LoVo (cell line): ENCODE data around the gene VPS11.
"Not testable (repeated sequence)": the region's sequence is repeated elsewhere in the genome, so short reads cannot be mapped to it uniquely, and the experiment has no call there.

Experiments used
- DNase-seq: peaks from one replicate; pipeline ENCODE4 v3.0.0-alpha.2; 2016; ENCODE audit warnings: low spot score

Gene VPS11

DNA sequence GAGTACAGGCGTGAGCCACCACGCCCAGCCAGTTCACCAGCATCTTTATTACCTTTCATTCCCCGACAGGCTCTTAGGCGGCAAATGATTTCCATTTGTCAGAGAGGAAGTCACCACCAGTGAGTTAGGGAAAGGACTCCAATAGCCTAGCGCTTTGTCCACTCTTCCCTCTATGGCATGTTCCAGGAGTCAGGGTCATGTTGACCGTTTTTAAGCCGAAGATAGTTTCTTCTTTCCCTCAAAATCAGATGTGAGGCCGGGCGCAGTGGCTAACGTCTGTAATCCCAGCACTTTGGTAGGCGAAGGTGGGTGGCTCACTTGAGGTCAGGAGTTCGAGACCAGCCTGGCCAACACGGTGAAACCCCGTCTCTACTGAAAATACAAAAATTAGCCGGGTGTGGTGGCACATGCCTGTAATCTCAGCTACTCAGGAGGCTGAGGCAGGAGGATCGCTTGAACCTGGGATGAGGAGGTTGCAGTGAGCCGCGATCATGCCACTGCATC, 35.6 kb downstream of the VPS11 start:
- not testable (repeated sequence) for DNase-seq

DNA sequence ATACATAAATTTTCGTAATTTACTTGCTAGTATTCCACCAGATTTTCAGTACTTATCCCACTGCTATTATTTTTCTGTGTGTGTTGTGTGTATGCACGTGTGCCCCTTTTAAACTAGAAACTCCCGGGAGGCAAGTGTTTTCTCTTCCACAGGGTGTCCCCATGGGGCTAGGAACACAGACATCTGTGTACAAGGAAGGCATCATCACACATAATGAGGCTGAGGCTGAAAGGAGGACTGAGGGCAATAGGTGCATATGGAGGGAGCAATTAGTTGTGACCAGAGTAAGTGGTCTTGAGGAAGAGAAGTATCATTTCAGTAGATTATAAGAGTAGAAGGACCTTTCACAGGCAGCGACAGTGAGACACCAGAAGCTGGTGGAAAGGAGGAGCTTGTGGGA, 36.2 kb downstream of the VPS11 start:
- no peak for DNase-seq

- DNase-seq = peak; percentile 92
These were observed 39.2 kb downstream of the VPS11 start, which contains the start of gene C2CD2L for GRCh38 chr11:119106564-119107537. Gene C2CD2L, plus strand, starts transcription at chr11:119107344. Its CDS starts 398 bp downstream, at chr11:119107742.

- no peak for DNase-seq
These were observed 40.0 kb downstream of the VPS11 start for GRCh38 chr11:119107538-119108145.

DNA sequence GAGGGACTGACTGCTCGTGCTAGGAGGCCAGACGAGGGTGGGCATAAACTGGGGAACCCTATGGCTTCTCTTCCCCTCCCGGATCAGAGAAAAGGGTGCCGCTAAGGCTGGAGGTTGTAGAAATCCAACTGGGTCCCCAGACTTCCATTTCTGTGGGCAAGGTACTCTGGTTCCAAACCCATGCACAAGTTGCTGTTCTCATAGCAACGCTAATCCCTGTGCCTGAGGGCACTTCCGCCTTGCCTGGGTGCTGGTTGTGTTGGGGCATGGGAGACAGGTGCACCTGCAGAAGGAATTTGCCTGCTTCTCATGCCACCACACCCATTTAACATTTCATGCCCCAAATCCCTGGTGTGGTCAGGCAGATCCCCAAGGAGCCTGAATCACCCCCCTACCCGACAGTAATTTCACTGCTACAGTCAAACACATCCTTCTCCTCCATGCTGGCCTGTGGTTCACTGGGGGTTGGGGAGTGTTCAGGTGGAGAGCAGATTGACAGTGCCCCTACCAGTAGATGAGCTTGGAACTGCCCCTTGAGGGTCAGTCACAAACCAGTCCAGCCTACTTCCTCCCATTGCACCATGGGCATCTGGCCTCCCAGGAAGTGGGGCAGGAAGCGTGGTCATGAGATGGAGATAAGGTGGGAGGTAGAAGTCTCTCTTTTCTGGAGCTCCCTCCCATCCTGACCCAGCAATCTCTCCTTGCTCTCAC, 40.7 kb downstream of the VPS11 start:
- peak; percentile 78 for DNase-seq

DNA sequence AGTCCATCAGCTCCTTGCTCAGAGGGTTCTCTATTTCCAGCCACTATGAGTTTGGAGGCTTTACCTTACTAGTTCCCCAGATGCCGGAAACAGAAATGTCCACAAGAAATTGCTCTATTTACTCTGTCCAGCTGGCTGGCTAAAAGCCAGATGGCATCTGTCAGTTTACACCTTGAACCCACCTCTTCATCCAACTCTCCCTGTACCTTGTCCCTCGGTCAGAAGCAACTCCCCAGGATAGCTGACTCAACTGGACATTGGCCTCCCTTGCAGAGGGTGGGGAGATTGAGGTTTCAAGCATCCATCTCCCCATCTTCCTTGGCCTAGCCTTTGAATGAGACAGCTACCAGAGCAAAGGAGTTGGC, 41.2 kb downstream of the VPS11 start:
- DNase-seq = no peak

DNA sequence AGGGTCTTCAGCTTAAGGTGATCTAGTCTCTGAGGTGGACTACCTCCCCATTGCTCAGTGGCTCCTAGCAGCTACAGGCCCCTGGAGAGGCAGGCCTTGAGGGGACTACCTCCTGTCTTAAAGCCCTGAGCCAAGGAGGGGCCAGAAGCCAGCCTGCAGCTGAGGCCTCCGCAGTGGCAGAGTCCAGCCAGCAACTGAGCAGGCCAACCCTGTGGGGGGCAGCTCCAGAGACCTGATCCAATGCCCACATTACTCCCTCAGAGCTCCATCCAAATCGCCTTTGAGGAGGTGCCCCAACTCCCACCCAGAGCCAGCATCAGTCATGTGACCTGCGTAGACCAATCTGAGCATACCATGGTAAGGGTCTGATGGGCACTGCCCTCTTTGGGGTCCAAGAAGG, 42.2 kb downstream of the VPS11 start:
- no peak for DNase-seq

DNA sequence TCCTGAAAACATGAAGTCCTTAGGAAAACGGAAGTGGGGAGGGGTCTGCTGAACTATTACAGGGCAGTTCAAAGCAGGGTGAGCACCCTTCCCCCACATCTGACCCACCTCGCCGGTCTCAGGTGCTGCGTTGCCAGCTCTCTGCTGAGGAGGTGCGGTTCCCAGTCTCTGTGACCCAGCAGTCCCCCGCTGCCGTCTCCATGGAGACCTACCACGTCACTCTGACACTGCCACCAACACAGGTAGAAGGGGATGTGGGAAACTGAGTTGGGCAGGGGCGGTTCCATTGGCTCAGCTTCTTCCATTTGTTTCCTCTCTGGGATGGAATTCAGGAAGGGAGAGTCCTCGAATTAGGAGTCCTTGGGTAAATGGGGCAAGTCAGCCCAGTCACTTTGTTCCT, 42.8 kb downstream of the VPS11 start:
- DNase-seq = no peak

GRCh38 chr11:119111361-119111925, 43.8 kb downstream of the VPS11 start:
- no peak for DNase-seq

- DNase-seq = no peak
These were observed 44.8 kb downstream of the VPS11 start for GRCh38 chr11:119112314-119113020.

- DNase-seq = no peak
These were observed 46.1 kb downstream of the VPS11 start for GRCh38 chr11:119113716-119114115.

- DNase-seq = no peak
These were observed 46.7 kb downstream of the VPS11 start for GRCh38 chr11:119114351-119114750.

DNA sequence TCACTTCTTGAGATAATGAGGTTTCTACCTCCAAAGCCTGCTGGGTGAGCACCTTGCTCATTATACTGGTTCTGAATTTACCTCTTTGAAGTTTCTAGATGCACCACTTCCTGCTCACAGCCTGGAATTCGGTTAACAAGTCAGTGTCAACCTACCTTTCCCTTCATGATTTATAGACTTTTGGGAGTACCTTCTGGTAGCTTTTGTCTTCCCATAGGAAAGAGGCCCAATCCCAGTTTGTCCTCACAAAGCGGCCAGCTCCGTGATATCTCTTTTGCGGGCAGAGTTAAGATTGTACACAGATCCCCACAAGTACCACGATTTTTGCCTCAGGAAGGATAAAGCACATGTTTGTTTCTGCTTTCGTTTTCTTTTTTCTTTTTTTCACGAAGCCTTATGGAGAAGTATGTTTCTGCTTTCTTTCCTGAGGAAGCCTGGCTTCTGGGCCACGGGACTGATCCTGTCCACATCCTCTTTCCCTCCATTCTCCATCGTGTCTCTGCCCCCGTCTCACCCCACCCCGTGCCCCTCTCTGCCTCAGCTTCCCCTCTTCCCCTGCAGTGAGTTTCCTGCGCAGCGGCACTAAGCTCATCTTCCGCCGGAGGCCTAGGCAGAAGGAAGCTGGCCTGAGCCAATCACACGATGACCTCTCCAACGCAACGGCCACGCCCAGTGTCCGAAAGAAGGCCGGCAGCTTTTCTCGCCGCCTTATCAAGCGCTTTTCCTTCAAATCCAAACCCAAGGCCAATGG, 48.0 kb downstream of the VPS11 start:
- DNase-seq = no peak

- DNase-seq = no peak
These were observed 48.6 kb downstream of the VPS11 start for GRCh38 chr11:119116235-119116594.

- DNase-seq = no peak
These were observed 49.0 kb downstream of the VPS11 start for GRCh38 chr11:119116601-119117000.

DNA sequence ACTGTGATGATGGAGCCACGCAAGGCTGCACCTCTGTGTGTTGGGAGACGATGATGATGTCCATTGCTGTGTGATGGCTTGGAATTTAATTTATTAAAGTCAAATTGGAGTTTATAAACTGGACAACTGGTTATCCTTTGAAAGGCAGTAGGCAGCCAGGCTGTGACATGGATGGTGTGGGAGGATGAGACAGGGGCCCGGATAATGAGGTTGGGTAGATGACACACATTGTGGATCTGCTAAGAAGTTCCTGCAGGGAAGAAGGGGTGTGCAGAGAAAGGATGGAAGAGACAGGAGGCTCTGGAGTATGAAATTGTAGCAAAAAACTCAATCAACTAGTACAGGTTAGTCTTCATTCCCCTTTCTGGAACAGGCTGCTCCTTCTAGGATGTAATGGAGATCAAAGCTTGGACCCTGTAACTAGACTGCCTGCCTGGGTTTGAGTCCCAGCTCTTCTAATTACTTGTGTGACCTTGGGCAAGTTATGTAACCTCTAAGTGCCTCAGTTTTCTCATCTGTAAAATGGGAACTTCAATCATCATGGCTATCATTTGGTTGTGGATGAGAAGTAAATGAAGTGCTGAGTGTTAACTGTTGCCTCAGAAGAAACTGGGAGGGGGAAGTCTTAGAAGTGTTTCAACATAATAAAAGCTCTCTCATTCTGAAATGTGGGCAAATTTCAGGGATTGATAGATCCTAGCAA, 49.5 kb downstream of the VPS11 start:
- DNase-seq = no peak

- no peak for DNase-seq
These were observed 50.6 kb downstream of the VPS11 start for GRCh38 chr11:119118227-119118626.

DNA sequence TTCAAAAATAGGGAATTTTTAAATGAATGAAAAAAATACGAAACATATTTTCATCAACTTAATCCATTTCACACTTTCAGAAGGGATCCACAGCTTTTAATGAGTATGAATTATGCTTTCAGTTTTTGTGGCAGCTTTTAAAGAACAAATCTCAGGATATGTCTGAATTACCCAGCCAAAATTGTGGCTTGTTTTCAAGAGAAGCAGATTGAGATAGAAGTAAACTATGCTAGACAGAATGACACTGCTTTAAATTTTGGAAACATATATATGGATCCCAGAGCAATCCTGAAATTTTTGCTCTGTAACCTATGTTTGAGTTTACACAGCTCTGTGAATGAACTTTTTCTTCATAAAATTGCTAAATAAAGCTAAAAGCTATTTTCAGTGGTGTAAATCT, 51.3 kb downstream of the VPS11 start:
- DNase-seq = no peak

- DNase-seq = no peak
These were observed 53.0 kb downstream of the VPS11 start for GRCh38 chr11:119120639-119121007.
